ENCODE results near the gene CD93.

The CD93 gene

GRCh38 chr20:23068283-23068682 lies 17.8 kb downstream of the CD93 start:
- TF ChIP-seq, protein P1, sequence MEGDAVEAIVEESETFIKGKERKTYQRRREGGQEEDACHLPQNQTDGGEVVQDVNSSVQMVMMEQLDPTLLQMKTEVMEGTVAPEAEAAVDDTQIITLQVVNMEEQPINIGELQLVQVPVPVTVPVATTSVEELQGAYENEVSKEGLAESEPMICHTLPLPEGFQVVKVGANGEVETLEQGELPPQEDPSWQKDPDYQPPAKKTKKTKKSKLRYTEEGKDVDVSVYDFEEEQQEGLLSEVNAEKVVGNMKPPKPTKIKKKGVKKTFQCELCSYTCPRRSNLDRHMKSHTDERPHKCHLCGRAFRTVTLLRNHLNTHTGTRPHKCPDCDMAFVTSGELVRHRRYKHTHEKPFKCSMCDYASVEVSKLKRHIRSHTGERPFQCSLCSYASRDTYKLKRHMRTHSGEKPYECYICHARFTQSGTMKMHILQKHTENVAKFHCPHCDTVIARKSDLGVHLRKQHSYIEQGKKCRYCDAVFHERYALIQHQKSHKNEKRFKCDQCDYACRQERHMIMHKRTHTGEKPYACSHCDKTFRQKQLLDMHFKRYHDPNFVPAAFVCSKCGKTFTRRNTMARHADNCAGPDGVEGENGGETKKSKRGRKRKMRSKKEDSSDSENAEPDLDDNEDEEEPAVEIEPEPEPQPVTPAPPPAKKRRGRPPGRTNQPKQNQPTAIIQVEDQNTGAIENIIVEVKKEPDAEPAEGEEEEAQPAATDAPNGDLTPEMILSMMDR (conservative IDR thresholded peaks at IDR 0.05; ENCODE audit: low read depth, low read length): no peak
- H3K4me3 ChIP-seq (ENCODE audit: low read length): no peak overlapping the region
- DNase-seq (ENCODE audit: low read depth): no peak

DNA sequence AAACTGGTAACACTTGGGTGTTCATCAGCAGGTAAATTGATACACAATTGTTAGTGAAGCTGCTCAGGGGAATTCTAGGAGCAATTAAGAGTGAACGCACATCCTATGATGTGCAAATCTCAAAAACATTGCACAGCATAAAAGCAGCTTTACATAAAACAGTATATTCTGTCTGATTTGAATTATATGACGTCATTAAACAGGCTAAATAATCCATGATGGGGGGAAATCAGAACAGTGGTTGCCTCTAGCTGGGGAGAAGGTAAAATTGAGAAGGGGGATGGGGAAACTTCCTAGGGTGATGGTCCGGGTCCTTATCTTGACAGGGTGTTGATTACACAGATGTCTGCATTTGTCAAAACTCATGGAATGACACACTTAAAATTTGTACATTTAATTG lies 19.4 kb downstream of the CD93 start:
- no peak for DNase-seq (ENCODE audit: low read depth)
- no peak overlapping the region for H3K4me3 ChIP-seq (ENCODE audit: low read length)
- TF ChIP-seq, protein P1 (conservative IDR thresholded peaks at IDR 0.05; ENCODE audit: low read depth, low read length): no peak

DNA sequence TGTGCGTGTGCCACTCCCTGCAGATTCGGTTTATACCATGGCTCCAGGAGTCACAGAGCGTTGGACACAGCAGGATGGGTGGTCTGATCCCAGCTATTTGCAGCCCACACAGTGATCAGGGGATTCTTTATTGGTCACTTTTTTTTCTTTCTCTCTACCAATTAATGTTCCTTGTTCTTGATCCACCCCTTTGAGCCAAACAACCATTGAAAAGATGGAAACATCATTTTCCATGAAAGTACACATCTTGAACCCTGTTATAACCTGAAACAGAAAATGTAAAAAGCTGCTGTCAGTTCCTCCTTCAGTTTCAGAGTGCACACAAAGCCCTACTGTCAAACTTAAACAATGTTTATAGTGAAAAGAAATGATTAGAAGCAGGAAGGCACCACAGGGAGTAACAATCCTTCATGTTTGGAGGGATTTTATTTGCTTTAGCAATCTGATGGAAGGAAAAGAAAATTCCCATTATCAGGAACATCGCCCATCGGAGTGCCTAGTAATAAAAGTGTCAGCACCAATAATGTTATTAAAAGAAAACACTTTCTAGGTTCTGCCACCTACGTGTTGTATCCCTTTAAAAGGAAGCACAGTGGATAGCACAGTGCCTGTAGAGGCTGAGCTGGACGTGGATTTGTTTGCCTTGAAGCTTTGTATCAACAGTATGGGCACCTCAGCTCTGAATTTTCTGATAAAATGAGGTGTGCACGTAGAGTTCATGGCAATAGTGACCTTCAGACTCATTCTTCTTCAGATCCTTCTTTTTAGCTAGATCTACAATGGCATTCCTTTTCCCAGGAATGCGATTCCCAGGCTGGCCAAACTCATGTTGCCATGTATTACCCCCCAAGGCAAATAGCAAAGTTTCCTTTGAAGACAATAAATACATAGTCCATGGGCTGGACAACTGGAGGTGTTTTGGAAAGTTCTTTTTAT lies 20.6 kb downstream of the CD93 start:
- no peak overlapping the region for H3K4me3 ChIP-seq (ENCODE audit: low read length)
- DNase-seq (ENCODE audit: low read depth): no peak
- TF ChIP-seq, protein P1 (conservative IDR thresholded peaks at IDR 0.05; ENCODE audit: low read depth, low read length): no peak

- DNase-seq (ENCODE audit: low read depth): no peak
- TF ChIP-seq, protein P1 (conservative IDR thresholded peaks at IDR 0.05; ENCODE audit: low read depth, low read length): no peak
- no peak overlapping the region for H3K4me3 ChIP-seq (ENCODE audit: low read length)
Measured at GRCh38 chr20:23063581-23063980, 22.5 kb downstream of the CD93 start.

GRCh38 chr20:23063168-23063567 lies 23.0 kb downstream of the CD93 start:
- no peak for DNase-seq (ENCODE audit: low read depth)
- no peak overlapping the region for H3K4me3 ChIP-seq (ENCODE audit: low read length)
- TF ChIP-seq, protein P1 (conservative IDR thresholded peaks at IDR 0.05; ENCODE audit: low read depth, low read length): no peak

DNA sequence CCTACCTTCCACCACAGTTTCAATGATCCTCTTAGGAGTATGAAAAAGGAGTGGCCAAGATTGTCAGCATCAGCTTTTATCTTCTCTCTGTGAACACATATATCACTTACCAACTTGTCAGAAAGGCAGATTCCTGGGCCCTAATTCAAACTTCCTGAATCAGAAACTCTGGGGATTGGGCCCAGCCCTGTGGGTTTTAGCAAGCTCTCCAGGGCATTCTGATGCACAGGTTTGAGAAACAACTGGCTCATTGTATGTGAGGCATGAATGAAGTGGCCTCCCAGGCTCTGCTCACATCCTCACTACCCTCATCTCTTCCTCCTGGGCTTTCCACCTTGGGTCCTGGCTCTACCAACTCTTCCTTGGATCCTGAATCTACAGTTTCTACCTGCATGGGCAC lies 23.5 kb downstream of the CD93 start:
- no peak overlapping the region for H3K4me3 ChIP-seq (ENCODE audit: low read length)
- TF ChIP-seq, protein P1 (conservative IDR thresholded peaks at IDR 0.05; ENCODE audit: low read depth, low read length): no peak
- DNase-seq (ENCODE audit: low read depth): no peak

Data from retinal pigment epithelial cell (primary cell).